HL-60 (cell line): Measurements from ENCODE around the gene RAB13.

Experiments
- DNase-seq, 2 experiments: peaks; one replicate each; pipeline ENCODE4 v3.0.0-alpha.2; 2010 to 2020; ENCODE audit warnings: low read depth in 1 of 2, low spot score in 1 of 2
- H3K27ac ChIP-seq: fragments of 250-450 bp; sonication (Bioruptor Pico); replicated peaks from 2 replicates; pipeline ENCODE4 v1.5.1; 2020; ENCODE audit warnings: mild to moderate bottlenecking, moderate library complexity
- H3K27me3 ChIP-seq: fragments of 250-450 bp; sonication (Bioruptor Pico); 2 replicates; pipeline ENCODE4 v1.5.1; 2021; ENCODE audit warnings: mild to moderate bottlenecking, moderate library complexity; ENCODE audit not compliant: insufficient read depth, poor library complexity, severe bottlenecking
- H3K4me3 ChIP-seq: replicated peaks from 2 replicates; pipeline ENCODE4 v1.5.1; 2011; ENCODE audit warnings: mild to moderate bottlenecking, control low read depth, low read length; ENCODE audit not compliant: insufficient read depth
- GABPA ChIP-seq: IDR thresholded peaks from 2 replicates; pipeline ENCODE4 v1.6.1; 2012; ENCODE audit warnings: low read depth
- POLR2AphosphoS5 ChIP-seq: IDR thresholded peaks from 2 replicates; pipeline ENCODE4 v1.6.1; 2012; ENCODE audit warnings: low read depth
- SPI1 ChIP-seq: IDR thresholded peaks from 2 replicates; pipeline ENCODE4 v1.6.1; 2012; ENCODE audit warnings: low read depth, mild to moderate bottlenecking, borderline replicate concordance
- TF ChIP-seq, protein P1 (sequence below): IDR thresholded peaks from one replicate; pipeline ENCODE4 v1.5.1; 2011; ENCODE audit warnings: low read length, control low read depth, inconsistent platforms; ENCODE audit not compliant: insufficient read depth
- TF ChIP-seq, protein P2 (sequence below): IDR thresholded peaks from 2 replicates; pipeline ENCODE4 v1.6.1; 2012; ENCODE audit warnings: low read depth; ENCODE audit not compliant: insufficient replicate concordance

RAB13 gene

DNA sequence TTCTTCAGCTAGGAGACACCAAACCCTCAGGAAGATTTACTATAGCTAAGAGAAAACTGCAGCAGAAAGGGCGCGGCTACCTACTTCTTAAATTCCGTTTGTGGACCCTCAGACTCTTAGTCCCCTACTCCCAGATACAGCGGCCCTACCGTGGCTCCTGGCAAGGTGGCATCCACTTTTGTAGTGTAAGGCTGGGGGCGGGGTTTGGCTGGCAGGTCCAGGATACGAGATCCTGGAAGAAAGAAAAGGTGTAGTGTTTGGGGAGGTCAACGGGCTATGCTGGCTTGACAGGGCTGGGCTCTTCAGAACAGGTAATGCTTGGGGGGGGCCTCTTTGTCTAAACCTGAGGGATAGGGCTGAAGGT lies 18.2 kb downstream of the RAB13 start:
- Histone ChIP-seq H3K27ac (peak overlapping the region; percentile 94), H3K4me3 (peak overlapping the region; percentile 62), H3K27me3 (no peaks in the 10 kb centered on the region)
- TF ChIP-seq, protein P1, sequence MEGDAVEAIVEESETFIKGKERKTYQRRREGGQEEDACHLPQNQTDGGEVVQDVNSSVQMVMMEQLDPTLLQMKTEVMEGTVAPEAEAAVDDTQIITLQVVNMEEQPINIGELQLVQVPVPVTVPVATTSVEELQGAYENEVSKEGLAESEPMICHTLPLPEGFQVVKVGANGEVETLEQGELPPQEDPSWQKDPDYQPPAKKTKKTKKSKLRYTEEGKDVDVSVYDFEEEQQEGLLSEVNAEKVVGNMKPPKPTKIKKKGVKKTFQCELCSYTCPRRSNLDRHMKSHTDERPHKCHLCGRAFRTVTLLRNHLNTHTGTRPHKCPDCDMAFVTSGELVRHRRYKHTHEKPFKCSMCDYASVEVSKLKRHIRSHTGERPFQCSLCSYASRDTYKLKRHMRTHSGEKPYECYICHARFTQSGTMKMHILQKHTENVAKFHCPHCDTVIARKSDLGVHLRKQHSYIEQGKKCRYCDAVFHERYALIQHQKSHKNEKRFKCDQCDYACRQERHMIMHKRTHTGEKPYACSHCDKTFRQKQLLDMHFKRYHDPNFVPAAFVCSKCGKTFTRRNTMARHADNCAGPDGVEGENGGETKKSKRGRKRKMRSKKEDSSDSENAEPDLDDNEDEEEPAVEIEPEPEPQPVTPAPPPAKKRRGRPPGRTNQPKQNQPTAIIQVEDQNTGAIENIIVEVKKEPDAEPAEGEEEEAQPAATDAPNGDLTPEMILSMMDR = no peak
- TF ChIP-seq POLR2AphosphoS5 = no peak
- no peak for TF ChIP-seq SPI1
- TF ChIP-seq, protein P2, sequence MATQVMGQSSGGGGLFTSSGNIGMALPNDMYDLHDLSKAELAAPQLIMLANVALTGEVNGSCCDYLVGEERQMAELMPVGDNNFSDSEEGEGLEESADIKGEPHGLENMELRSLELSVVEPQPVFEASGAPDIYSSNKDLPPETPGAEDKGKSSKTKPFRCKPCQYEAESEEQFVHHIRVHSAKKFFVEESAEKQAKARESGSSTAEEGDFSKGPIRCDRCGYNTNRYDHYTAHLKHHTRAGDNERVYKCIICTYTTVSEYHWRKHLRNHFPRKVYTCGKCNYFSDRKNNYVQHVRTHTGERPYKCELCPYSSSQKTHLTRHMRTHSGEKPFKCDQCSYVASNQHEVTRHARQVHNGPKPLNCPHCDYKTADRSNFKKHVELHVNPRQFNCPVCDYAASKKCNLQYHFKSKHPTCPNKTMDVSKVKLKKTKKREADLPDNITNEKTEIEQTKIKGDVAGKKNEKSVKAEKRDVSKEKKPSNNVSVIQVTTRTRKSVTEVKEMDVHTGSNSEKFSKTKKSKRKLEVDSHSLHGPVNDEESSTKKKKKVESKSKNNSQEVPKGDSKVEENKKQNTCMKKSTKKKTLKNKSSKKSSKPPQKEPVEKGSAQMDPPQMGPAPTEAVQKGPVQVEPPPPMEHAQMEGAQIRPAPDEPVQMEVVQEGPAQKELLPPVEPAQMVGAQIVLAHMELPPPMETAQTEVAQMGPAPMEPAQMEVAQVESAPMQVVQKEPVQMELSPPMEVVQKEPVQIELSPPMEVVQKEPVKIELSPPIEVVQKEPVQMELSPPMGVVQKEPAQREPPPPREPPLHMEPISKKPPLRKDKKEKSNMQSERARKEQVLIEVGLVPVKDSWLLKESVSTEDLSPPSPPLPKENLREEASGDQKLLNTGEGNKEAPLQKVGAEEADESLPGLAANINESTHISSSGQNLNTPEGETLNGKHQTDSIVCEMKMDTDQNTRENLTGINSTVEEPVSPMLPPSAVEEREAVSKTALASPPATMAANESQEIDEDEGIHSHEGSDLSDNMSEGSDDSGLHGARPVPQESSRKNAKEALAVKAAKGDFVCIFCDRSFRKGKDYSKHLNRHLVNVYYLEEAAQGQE = no peak
- TF ChIP-seq GABPA = no peak
- no peak for DNase-seq

DNA sequence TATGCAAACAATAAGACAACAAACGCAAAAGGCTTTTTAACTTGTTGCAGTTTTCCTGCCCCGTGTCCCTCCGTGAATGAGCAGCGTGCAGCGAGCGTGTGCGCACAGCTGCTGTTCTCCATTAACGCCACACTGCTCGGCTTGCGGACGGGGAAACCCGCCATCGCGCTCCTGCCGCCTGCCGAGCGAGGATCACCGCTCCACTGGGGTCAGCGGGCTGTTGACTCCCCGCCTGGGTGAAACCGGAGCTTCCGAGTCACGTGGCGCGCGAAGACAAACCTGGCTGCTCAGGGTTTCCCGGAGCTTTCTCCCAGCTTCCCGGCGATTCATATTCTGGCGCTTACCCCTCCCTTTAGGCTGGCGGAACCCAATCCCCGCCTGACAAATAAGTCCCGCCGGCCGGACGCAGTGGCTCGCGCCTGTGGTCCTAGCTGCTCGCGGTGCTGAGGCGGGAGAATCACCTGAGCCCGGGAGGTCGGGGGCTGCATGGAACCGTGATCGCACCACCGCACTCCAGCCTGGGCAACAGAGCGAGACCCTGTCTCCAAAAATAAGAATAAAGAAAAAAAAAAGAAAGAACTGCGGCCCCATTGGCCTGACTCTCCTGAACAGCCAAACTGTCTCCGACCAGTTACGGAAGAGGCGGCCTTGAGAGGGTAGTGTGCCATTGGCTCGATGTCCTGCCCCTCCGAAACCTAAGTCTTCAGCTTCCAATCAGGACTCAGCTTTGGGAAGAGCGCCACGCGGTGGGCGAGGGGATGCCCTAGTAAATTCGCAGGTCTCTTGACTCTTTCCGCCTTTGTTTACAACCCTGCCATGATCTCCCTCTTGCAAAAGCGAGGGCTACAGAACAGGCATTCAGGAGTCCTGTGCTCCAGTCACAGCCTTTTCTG lies 18.8 kb downstream of the RAB13 start, which contains the start of gene CREB3L4:
TSS of gene CREB3L4 (plus strand) at position 796 of the 893 bp plus-strand sequence. CDS start 624 bp downstream, outside the sequence.
- TF ChIP-seq GABPA (peak; percentile 24; the same call in 1 of the 2 replicates), SPI1 (no peak), POLR2AphosphoS5 (peak; percentile 80)
- TF ChIP-seq, protein P1 = peak; percentile 28
- TF ChIP-seq, protein P2 = peak; percentile 62
- peak within 1 kb of the TSS; percentile 94 for H3K27ac ChIP-seq
- no peaks in the 10 kb centered on the region for H3K27me3 ChIP-seq
- H3K4me3 ChIP-seq = peak within 1 kb of the TSS; percentile 62
- DNase-seq = peak; percentile 96 to 97

DNA sequence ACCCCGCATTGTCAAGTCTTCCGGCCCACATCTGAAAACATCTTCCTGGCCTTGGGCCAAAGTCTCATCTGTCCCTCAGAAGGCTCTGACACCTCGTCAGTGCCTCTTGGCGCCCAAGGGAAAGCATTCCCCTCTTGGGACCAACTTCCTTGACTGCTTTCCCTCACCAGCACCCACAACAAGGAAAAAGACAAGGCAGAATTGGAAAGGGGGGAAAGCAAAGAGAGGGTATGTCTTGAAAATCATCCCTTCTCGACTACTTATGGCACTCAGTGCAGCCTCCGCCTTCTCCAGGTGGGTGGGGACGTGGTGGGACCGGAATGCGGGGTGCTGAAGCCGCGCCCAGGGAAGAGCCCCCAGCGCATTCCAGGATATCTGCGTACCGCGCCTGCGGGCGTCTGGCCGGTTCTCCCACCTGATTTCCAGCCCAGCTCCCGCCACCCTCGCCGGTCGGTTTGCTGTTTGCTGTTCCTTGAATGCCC lies 22.2 kb downstream of the RAB13 start:
- no peak for DNase-seq

More for the DNA sequence above, 22.2 kb downstream of the RAB13 start:
- Histone ChIP-seq H3K27me3 (no peaks in the 10 kb centered on the region), H3K4me3 (peak overlapping the region; percentile 64), H3K27ac (peak overlapping the region; percentile 79)
- TF ChIP-seq GABPA (no peak), SPI1 (no peak), POLR2AphosphoS5 (no peak; the same call in 1 of the 2 replicates)
- TF ChIP-seq, protein P1 = no peak
- TF ChIP-seq, protein P2 = no peak
